Measurements from ENCODE around the gene KRT16.
"Not testable (repeated sequence)": the region's sequence is repeated elsewhere in the genome, so short reads cannot be mapped to it uniquely, and the experiment has no call there.

Gene KRT16

DNA sequence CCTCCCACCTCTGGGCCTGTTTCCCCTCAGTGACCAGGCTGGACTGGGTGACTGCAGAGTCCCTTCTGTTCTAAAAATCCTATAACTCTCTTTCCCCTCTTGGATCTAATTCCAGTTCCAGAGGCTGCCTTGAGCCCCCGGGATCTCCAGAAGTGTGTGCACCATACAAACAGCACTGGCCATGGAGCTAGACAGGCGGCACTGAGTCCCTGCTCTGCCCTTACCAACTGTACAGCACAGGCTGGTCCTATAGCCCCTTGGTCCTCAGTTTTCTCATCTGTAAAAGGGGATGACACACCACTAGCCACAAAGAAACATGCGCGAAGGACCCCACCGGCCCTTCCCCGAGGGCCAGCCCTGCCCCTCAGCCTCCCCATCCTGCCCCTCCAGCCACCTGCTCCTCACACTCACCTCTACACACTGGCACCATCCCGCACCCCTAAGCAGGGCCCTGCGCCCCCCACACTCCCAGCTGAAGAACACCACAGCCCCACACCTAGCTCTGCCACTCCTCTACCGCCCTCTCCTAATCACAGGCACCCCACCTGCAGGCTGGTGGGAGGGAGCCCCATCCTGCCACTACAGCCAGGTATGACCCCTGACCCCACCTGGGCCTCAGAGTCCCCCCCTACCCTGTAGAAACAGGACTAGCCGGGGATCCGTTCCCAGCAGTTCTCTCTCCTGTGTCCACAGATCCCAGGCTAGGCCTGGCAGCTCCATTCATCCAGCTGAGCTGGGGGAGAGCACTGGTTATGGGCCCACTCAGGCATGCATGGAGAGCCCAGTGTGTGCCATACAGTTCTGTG is 913 bp upstream of the KRT16 start:
- DNase-seq, result no peak

DNA sequence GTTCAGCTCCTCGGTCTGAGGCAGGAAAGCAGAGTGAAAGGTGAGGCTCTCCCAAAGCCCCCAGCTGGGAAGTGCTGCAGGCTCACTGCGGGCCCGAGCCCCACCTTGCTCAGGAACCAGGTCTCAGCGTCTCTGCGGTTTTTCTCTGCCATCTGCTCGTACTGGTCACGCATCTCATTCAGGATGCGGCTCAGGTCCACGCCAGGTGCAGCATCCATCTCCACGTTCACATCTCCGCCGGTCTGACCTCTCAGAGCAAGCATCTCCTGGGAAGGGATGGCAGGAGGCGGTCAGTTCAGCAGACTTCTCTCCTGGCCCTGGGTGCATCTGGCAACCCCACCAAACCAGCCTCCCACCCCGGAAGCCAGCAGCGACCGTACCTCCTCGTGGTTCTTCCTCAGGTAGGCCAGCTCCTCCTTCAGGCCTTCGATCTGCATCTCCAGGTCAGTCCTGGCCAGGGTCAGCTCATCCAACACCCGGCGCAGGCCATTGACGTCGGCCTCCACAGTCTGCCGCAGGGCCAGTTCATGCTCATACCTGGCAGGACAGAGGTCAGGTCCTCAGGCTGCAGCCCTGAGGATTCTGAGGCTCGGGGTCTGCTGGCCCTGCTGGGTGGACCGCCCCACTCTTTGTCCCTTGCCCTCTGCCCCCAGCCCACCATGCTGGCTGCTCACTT is 1.5 kb downstream of the KRT16 start:
- no peak for DNase-seq

DNA sequence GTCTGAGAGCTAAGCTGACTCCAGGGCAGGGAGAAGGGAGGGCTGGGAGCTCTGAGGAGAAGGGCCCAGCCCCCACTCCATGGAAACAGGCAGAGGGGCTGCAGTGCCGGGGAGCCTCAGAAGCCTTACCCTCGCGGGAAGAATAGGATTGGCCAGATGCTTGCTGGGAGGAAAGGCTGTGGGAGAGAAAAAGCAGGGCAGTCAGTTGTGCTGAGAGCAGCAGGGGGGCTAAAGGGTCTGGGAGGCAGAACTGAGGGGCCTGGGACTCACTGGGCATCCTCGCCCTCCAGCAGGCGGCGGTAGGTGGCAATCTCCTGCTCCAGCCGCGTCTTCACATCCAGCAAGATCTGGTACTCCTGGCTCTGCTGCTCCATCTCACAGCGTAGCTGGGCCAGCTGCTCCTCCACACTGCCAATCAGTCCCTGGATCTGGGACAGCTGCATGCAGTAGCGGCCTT is 2.5 kb downstream of the KRT16 start:
- not testable (repeated sequence) for DNase-seq

DNA sequence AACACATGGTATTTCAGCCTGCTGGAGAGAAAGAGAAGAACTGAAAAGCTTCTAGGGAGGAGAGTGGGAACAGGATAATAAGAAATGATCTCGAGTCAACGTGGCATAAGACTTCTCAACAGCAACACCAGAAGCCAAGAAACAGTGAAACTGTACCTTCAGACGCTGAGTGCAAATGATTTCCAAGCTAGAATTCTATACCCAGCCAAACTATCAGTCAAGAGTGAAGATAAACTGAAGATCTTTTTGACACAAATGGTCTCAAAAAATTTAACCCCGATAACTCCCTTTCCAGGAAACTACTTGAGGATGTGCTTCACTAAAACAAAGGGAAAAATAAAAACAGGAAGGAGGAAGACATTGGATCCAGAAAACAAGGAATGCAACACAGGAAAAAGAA is 5.6 kb downstream of the KRT16 start:
- not testable (repeated sequence) for DNase-seq

DNA sequence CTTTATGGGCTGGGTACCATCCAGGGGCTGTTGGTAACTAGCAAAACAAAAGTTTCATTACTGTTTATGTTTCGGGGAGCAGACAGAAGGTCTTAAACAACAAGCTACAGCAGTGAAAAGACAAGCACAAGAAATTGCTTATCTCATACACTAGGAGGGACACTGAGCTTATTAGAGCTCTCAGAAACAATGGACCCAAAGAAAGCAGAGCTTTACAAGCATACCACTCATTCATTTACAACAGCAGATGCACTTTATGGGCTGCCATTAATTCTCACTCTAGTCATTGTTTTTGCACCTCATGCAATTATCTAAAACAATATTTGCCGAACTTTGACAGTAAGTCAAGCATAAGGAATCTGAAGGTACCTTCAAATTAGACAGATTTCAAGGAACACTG is 10.0 kb downstream of the KRT16 start:
- DNase-seq, result no peak

DNA sequence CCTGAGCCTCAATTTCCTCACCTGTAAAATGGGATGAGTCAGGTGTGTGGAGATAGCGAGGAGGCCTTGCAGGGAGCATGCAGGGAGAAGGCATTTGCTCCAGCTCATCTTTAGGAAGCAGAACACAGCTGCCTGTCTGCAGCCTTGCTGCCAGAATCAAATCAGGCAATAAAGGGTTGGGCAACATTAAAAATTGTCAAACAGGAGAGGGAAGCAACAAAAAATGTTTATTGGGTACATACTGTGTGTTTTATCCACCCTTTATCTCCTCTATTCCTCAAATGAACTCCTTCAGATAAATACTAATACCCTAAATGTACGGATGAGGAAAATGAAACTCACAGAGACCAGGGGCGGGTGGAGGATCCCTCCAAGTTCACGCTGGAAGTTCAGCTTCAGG is 12.2 kb downstream of the KRT16 start:
- no peak for DNase-seq

DNA sequence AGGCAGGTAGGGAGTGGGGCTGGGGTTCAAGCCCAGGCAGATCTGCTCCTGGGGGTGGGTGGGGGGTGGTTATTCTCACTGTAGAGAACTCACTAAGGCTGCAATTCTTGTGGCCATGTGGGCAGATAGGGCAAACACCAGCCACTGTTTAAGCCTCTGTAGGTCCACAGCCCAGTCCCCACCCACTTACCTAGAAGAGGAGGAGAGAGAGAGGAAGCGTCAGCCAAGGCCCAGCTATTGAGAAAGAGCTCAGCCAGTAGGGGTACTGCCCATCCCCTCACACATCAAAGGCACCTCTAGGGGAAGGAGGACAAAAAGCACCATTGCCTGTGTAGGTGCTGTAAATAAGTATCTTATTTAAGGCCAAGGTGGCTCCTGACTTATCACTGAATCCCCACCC is 12.9 kb downstream of the KRT16 start:
- DNase-seq, result no peak

DNA sequence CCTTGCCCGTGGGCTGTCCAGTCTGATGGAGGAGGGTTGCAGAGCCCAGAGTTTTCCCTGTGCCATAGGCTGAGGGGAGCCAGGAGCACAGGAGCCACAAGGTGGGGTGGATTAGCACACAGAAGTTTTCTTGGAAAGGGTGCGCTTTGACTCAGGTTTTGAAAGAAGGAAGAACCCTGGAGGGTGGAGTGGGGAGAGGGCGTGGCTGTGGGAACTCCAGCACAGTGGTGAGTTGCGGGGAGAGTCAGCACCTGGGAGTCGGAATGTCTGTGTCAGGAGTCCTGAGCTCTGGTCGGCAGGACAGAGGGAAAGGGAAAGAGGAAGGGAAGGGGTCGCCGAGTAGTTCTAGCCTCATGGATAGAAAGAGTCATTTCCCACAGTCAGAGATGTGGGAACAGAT is 17.0 kb downstream of the KRT16 start:
- DNase-seq, result no peak

DNA sequence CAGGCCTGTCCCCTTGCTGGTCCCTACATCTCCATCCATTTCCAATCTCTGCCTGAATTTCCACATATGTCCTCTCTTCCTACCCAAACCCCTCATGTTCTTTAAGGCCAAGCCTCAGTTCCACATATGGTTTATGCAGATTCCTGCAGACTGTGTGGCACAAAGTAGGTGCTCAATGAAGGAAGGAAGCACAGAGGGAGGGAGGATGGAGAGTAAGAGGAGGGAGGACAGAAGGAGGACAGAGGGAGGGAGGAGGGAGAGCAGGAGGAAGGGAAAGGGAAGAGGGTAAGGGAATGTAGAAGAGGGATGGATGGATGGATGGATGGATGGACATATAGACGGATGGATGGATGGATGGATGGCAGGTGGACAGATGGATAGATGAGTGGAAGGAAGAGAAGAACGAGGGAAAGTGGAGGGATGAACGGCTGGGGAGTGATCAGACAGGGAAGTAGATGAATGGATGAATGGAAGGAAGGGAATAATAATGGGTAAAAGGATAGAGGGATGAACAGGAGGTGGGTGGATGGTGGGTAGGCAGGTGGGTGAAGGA is 18.1 kb downstream of the KRT16 start:
- no peak for DNase-seq

DNA sequence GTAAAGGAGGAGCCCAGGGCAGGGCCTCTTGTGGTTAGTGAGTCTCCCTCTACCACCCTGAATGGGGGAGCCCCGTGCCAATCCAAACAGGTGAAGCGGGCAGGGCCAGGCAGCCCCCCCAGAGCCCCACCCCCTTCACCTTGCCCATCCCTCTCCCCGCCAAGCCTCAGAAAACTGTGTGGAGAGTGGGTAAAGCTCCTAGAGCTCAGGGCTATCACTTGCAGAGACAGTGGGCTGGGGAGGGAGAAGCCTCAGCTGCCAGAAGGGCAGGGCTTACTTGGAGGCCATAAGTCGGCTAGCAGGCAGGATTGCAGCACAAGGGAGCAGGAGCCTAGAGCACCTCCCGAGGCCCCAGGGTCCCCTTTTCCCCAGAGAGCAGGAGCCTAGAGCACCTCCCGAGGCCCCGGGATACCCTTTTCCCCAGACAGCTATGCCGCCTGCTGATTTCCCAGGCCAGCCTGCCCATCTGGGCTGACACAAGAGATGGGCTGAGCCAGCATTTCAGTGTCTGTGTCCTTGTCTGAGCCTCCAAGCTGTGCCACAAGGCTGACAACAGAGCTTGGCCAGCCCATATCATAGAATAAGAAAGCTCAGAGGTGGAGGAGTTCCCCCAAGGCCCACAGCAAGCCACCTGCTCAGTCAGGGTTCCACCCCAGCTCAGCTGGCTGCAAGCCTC is 19.1 kb downstream of the KRT16 start:
- no peak for DNase-seq

DNA sequence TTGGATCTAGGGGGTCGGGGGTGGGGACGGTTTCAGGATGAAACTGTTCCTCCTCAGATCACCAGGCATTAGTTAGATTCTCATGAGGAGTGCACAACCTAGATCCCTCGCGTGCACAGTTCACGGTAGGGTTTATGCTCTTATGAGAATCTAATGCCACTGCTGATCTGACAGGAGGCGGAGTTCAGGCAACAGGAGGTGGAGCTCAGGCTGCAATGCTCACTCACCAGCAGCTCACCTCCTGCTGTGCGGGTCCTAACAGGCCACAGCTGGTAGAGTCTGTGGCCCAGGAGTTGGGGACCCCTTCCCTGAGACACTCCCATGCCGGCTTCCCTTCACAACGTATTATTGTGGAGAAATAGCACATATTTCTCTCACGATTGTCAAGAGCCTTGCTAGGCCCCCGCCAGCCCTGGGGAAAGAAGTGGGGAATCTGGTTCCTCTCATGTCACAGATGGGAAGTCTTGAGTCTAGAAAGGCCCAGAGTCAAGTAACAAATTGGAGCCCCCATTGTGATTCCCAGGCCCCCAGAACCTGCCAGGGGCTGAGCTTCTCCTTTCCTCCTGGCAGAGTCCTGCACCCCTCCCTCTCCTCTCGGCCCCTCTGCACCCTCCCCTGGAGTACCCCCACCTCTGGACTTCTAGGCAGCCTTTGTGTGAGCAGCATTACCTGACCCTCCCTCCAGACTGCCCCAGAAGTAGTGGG is 19.8 kb downstream of the KRT16 start:
- no peak for DNase-seq

DNA sequence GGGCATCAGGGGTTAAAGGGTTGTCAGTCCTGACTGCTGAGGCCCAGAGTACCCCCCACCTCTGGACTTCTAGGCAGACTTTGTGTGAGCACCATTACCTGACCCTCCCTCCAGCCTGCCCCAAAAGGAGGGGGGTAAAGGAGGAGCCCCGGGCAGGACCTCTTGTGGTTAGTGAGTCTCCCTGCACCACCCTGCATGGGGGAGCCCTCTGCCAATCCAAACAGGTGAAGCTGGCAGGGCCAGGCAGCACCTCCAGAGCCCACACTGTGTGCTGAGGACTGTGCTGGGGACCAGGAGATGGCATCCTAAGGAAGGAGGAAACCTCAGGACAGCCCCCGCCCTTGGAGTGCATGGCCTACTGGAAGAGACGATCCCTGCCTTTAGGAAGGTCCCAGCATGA is 23.3 kb downstream of the KRT16 start:
- DNase-seq, result no peak

DNA sequence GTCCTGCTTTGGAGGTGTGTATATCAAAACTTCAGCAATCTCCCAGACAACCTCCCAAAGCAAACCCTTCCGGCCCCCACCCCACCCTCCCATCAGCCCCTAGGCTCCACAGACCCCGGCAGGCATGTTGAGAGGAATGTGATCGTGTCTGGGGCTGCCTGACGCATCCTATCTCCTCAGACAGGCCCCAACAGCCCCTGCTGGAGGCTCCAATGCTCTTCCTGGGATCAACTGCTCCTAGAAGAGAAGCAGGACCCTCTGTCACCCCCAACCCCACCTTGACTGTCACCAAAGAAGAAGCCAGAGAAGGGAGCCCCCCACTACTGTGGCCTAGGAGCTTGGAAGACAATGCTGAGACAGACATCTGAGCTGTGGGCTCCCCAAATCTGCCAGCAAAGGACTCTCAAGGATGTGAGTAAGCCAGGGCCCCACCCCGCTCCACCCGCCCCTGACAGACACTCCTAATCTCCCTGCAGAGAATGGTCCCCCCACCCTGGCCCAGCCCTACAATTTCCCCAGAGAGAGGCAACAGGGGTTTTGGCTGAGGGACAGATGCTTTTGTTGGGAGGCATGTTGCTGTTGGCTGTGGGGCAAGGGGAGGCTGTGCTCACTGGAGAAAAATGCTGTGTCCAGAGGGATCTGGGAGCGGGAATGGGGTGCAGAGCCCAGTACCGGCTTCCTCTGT is 24.3 kb downstream of the KRT16 start:
- DNase-seq, result no peak

DNA sequence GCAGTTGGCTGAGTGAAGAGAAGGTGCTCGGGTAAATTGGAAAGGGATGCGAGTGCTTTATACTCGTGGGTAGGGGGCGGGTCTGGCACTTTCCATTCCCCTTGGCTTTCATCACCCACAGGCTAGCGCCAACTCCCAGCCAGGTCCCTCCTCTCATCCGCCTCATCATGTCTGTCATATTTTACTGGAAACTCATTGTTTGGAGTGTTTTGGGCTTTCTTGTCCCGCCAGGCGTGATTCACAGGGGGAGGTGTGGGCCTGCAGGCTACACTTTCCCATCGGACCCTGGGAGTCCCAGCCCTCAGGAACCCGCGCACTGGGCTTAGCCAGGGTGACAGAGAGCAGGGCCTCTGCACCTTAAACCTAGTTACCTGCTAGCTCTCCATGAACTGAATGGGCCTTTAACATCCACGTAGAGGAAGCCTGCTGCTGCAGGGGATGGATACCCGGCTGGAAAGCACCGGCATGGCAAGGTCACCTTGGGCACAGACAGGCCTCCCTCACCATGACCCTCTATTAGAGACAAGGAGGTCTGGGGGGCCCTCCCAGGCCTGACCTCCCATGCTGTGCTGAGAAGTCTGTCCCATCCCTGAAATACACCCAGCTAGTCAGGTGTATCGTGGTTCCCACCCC is 25.6 kb downstream of the KRT16 start, which contains the start of gene KRT14:
KRT14 (minus strand) TSS at position 33 of the 633 bp plus-strand sequence. CDS start 61 bp downstream, outside the sequence.
- no peak for DNase-seq

DNA sequence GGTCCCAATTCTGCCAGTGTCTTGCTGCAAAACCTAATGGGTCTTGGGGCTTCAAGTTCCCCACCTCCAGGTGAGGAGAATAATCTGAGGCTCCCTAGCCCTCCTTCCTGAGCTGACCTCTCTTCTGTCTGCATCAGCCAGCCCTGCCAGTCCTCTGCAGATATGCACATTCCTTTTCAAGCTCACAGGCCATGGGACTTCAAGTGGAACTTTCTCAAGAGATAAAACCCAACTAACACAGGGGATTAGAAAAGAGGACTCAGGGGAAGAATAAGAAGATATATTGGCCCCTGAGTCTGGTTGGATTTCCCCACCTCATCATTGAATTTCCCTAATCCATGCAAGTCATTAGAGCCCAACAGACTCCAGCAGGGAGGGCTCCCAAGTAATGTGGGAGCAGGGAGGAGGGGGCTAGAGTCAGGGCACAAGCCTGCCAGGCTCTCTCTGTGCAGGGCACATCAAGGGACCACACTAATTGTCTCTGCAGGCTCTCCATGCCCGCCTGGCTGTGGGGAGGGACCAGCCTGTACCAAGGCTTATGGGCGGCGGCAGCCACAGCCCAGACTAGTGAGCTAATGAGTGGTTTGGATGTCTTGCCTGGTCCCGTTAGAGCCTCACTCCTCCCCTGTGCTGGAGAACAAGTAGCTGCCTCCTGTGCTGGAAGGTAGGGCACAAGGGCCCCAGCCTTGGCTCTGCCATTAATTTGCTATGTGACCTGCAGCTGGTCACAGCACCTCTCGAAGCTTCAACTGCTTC is 27.1 kb downstream of the KRT16 start:
- no peak for DNase-seq

DNA sequence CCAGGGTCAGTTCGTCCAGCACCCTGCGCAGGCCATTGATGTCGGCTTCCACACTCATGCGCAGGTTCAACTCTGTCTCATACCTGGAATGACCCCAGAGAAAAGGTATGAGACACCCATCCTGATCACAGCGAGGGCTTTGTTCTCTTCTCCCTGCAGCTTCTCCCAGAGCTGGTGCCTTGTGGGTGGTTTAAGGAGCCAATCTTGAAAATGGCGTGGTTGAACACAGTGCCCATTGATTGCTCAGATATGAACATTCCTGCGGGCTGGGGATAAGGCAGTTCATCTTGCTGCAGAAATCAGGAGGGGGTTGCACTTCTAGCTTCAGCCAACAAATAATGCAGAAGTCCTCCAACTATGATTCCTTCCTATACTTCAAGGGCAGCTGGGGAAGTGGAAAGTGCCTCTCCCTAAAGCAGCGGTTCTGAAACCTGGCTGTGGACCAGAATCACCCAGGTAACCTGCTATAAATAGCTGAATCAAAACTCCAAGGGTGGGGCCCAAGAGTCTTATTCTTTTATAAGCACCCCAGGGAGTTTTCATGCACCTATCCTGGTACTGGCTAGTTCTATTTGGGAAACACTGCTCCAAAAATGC is 28.1 kb downstream of the KRT16 start:
- not testable (repeated sequence) for DNase-seq

DNA sequence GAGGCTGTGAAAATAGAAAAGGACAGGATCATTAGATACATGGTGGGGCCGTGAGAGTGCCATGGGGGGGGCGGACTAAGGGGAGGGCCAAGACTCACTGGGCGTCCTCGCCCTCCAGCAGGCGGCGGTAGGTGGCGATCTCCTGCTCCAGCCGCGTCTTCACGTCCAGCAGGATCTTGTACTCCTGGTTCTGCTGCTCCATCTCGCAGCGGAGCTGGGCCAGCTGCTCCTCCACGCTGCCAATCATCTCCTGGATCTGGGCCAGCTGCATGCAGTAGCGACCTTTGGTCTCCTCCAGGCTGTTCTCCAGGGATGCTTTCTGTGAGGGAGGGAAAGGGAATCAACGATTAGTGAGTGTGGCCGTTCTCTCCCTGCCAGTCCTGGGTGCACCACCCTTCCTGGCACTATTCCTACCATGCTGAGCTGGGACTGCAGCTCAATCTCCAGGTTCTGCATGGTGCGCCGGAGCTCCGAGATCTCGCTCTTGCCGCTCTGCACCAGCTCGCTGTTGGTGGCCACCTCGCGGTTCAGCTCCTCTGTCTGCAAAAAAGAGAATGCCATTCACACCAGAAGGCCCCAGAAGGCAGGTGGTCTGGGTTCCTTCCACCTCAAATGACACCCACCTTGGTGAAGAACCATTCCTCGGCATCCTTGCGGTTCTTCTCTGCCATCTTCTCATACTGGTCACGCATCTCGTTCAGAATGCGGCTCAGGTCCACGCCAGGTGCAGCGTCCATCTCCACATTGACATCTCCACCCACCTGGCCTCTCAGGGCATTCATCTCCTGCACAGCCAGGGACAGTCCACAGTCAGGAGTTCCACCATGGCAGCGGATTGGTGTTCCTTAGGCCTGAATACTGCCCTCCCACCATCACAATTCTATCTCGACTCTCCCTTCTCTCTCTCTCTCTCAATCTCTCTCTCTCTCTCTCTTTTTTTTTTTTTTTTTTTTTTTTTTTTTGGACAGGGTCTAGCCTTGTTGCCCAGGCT is 29.1 kb downstream of the KRT16 start:
- DNase-seq, result no peak

DNA sequence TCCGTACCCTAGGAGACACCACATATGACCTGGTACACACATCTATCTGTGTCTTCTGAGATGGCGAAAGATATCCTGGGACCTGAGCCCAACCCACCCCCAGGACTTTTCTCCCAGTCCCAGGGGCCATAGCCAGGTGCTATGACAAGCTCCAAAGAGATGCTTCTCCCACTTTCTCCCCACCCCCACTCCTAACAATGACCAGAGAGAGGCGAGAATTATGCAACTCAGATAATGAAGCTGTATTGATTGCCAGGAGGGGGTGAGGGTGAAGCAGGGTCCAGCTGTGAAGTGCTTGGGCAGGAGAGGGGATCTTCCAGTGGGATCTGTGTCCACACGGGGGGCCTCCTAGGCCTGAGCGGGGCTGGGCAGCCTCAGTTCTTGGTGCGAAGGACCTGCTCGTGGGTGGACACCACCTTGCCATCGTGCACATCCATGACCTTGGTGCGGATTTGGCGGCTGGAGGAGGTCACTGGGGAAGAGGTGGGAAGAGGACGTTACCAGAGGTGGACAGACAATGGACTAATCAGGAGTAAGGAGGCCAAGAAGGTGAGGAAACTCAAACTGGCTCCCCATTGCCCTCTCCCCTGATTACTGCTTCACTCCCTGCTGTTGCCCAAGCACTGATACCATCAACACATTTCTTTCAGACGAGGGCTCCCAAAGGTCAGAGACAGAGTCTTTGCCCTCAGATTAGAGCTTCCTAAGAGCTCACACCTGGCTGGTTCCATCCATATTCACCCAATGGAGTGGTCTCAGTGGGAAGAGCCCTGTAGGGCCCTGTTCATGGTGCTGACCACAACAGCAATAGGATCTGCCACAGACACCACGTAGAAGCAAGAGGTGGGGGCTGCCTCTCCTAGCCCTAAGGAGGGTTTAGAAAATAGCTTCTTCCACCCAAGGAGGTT is 30.3 kb downstream of the KRT16 start:
- DNase-seq, result not testable (repeated sequence)
